ENCODE data around the gene ZNHIT2. TPM values are rescaled to one million over a fixed set of nuclear protein-coding genes. Genes with fewer than 3 reads are reported as not detected.

ZNHIT2 gene
- total RNA-seq, 2 experiments from 2014 or later, result 9.0 to 9.5 TPM

DNA sequence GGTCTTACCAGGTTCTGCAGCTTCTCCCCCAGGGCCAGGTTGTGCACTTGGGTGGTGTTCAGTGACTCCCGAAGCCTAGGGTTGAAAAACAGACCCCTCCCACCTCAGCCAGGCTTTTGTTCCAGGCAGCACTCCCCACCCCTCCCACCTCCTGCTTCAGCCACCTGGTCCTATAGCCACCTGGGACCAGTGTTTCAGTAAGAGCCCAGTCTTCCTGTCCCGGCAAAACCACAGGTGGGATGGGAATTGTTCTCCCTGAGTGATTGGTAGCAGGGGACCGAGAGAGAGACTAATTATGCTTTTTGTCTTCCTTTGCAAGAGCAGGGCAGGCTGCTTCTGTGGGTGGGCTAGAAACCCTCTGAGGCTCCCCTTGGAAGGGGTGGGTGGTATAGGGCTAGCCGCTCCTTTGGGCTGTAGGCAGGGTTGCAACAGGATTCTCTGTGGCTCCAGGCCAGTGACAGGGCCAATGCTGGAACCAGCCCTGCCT lies 50.7 kb downstream of the ZNHIT2 start:
- TF ChIP-seq, protein P1, sequence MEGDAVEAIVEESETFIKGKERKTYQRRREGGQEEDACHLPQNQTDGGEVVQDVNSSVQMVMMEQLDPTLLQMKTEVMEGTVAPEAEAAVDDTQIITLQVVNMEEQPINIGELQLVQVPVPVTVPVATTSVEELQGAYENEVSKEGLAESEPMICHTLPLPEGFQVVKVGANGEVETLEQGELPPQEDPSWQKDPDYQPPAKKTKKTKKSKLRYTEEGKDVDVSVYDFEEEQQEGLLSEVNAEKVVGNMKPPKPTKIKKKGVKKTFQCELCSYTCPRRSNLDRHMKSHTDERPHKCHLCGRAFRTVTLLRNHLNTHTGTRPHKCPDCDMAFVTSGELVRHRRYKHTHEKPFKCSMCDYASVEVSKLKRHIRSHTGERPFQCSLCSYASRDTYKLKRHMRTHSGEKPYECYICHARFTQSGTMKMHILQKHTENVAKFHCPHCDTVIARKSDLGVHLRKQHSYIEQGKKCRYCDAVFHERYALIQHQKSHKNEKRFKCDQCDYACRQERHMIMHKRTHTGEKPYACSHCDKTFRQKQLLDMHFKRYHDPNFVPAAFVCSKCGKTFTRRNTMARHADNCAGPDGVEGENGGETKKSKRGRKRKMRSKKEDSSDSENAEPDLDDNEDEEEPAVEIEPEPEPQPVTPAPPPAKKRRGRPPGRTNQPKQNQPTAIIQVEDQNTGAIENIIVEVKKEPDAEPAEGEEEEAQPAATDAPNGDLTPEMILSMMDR (IDR thresholded peaks at IDR 0.05), result no peak
- DNase-seq (no peak), ATAC-seq (ENCODE audit: poor library complexity) (no peak)
- no peaks in the 10 kb centered on the region for H3K4me1 ChIP-seq (ENCODE audit: insufficient read depth, low read length)
- H3K27ac ChIP-seq (ENCODE audit: low read depth in 1 of 2, low read length in 2 of 2), result no peak overlapping the region
- Mint-ChIP-seq H3K36me3 (ENCODE audit: low read depth) (no peaks in the 10 kb centered on the region), H3K27me3 (no peaks in the 10 kb centered on the region), H3K4me1 (ENCODE audit: low read depth) (no peaks in the 10 kb centered on the region), H3K9me3 (no peaks in the 10 kb centered on the region), H3K27ac (no peak overlapping the region), H3K4me3 (no peak overlapping the region)
- CTCF ChIA-PET, result no interaction called here
- no peaks in the 10 kb centered on the region for H3K36me3 ChIP-seq (ENCODE audit: insufficient read depth, low read length)
- no peak overlapping the region for H3K4me3 ChIP-seq (ENCODE audit: low read length)
- no peaks in the 10 kb centered on the region for H3K9me3 ChIP-seq (ENCODE audit: control insufficient read depth in 1 of 2, insufficient read depth in 1 of 2, low read length in 2 of 2)
- H3K27me3 ChIP-seq (ENCODE audit: control insufficient read depth in 1 of 2, insufficient read depth in 2 of 2, low read length in 2 of 2), result no peaks in the 10 kb centered on the region
- intact Hi-C loops (cut with DNase I, micrococcal nuclease), result no loop called here
- POLR2A ChIA-PET, result no interaction called here

Small RNA genes lying within 50 kb of the gene (microRNA-seq; reads per million reads assigned to microRNA genes)
- gene MIR6751 (ENCODE audit: borderline microRNAs expressed, borderline replicate concordance), result not detected

Other genes with a start within 250 kb of the ZNHIT2 start
- gene EHD1, start 239.1 kb downstream of the ZNHIT2 start, total RNA-seq, result 100 to 1,000 TPM; 132 to 139 TPM
- gene ATG2A, start 200.5 kb downstream of the ZNHIT2 start, total RNA-seq, result 100 to 1,000 TPM; 189 to 198 TPM
- 10 to 100 TPM; 16.8 to 18.3 TPM for gene PPP2R5B, start 193.0 kb downstream of the ZNHIT2 start, total RNA-seq
- under 1 TPM; 0.49 to 0.56 TPM for gene GPHA2, start 181.8 kb downstream of the ZNHIT2 start, total RNA-seq
- gene MAJIN, start 145.6 kb downstream of the ZNHIT2 start, total RNA-seq, result under 1 TPM; 0.50 to 0.55 TPM
- not detected for gene BATF2, start 120.7 kb downstream of the ZNHIT2 start, total RNA-seq
- 10 to 100 TPM; 10.5 to 11.1 TPM for gene ARL2, start 103.5 kb downstream of the ZNHIT2 start, total RNA-seq
- gene SNX15, start 90.3 kb downstream of the ZNHIT2 start, total RNA-seq, result 10 to 100 TPM; 13.9 to 14.7 TPM
- gene SAC3D1, start 76.5 kb downstream of the ZNHIT2 start, total RNA-seq, result under 1 TPM; 0.49 to 0.78 TPM
- gene NAALADL1, start 59.1 kb downstream of the ZNHIT2 start, total RNA-seq, result 1 to 10 TPM; 7.7 to 9.2 TPM
- under 1 TPM; 0.77 to 0.84 TPM for gene CDCA5, start 33.7 kb downstream of the ZNHIT2 start, total RNA-seq
- gene ZFPL1, start 33.5 kb downstream of the ZNHIT2 start, total RNA-seq, result 10 to 100 TPM; 46.2 to 47.7 TPM
- 100 to 1,000 TPM; 243 to 246 TPM for gene VPS51, start 21.5 kb downstream of the ZNHIT2 start, total RNA-seq
- gene TM7SF2, start 5.8 kb downstream of the ZNHIT2 start, total RNA-seq, result 10 to 100 TPM; 20.0 to 20.4 TPM
- 1,000 to 10,000 TPM; 1,937 to 1,976 TPM for gene FAU, start 4.4 kb upstream of the ZNHIT2 start, total RNA-seq
- gene MRPL49, start 4.6 kb upstream of the ZNHIT2 start, total RNA-seq, result 10 to 100 TPM; 53.0 to 53.3 TPM
- gene SYVN1, start 16.8 kb upstream of the ZNHIT2 start, total RNA-seq, result 10 to 100 TPM; 89.1 to 96.8 TPM
- gene SPDYC, start 52.5 kb upstream of the ZNHIT2 start, total RNA-seq, result not detected
- 10 to 100 TPM; 80.3 to 83.2 TPM for gene CAPN1, start 64.2 kb upstream of the ZNHIT2 start, total RNA-seq
- gene POLA2, start 144.3 kb upstream of the ZNHIT2 start, total RNA-seq, result 10 to 100 TPM in 1 of 2 experiments, 1 to 10 TPM in 1; 9.6 to 10.6 TPM
- gene CDC42EP2, start 197.2 kb upstream of the ZNHIT2 start, total RNA-seq, result under 1 TPM in 1 of 2 experiments, not detected in 1; 0.96 TPM
- gene DPF2, start 216.2 kb upstream of the ZNHIT2 start, total RNA-seq, result 10 to 100 TPM; 50.3 to 60.1 TPM
- gene TIGD3, start 237.1 kb upstream of the ZNHIT2 start, total RNA-seq, result under 1 TPM; 0.73 to 0.85 TPM